H9 (cell line): ENCODE measurements around the gene HTN1. TPM values are rescaled to one million over a fixed set of nuclear protein-coding genes. Genes with fewer than 3 reads are reported as not detected.

ENCODE experiments used
- DNase-seq: peaks from one replicate; pipeline ENCODE4 v3.0.0-alpha.2; 2017
- H2AFZ ChIP-seq: one replicate; pipeline ENCODE4 v1.6.1; 2013; ENCODE audit warnings: mild to moderate bottlenecking, low read length, control low read depth, moderate library complexity
- H2AK5ac ChIP-seq: 2 replicates; pipeline ENCODE4 v1.6.1; 2013; ENCODE audit warnings: low read length, control low read depth, mixed read lengths; ENCODE audit not compliant: insufficient read length
- H2BK120ac ChIP-seq: one replicate; pipeline ENCODE4 v1.6.1; 2013; ENCODE audit warnings: low read depth, mild to moderate bottlenecking, low read length, control low read depth, inconsistent platforms; ENCODE audit not compliant: poor library complexity, severe bottlenecking
- H2BK12ac ChIP-seq: 2 replicates; pipeline ENCODE4 v1.6.1; 2013; ENCODE audit warnings: low read length, control low read depth, mixed read lengths, low read depth; ENCODE audit not compliant: insufficient read length
- H2BK15ac ChIP-seq: 2 replicates; pipeline ENCODE4 v1.6.1; 2013; ENCODE audit warnings: low read depth, low read length, control low read depth
- H2BK20ac ChIP-seq: one replicate; pipeline ENCODE4 v1.6.1; 2013; ENCODE audit warnings: low read depth, mild to moderate bottlenecking, low read length, control low read depth, inconsistent platforms; ENCODE audit not compliant: poor library complexity, severe bottlenecking
- H2BK5ac ChIP-seq: 2 replicates; pipeline ENCODE4 v1.6.1; 2013; ENCODE audit warnings: low read length, control low read depth, mixed read lengths; ENCODE audit not compliant: insufficient read length
- H3K14ac ChIP-seq: 2 replicates; pipeline ENCODE4 v1.6.1; 2013; ENCODE audit warnings: low read length, control low read depth; ENCODE audit not compliant: insufficient read depth
- H3K18ac ChIP-seq: 2 replicates; pipeline ENCODE4 v1.6.1; 2013; ENCODE audit warnings: low read depth, mild to moderate bottlenecking, mixed read lengths, low read length, control low read depth; ENCODE audit not compliant: insufficient read length
- H3K23ac ChIP-seq: 2 replicates; pipeline ENCODE4 v1.6.1; 2013; ENCODE audit warnings: low read length, control low read depth, mixed read lengths, low read depth; ENCODE audit not compliant: insufficient read length
- H3K23me2 ChIP-seq: 2 replicates; pipeline ENCODE4 v1.6.1; 2013; ENCODE audit warnings: low read depth, mild to moderate bottlenecking, mixed read lengths, low read length, control low read depth; ENCODE audit not compliant: insufficient read length, poor library complexity, severe bottlenecking
- H3K27ac ChIP-seq: 2 replicates; pipeline ENCODE4 v1.5.1; 2013; ENCODE audit warnings: low read length, control low read depth, mixed read lengths, low read depth; ENCODE audit not compliant: insufficient read length
- H3K27me3 ChIP-seq: 2 replicates; pipeline ENCODE4 v1.6.1; 2013; ENCODE audit warnings: low read length, control low read depth, inconsistent platforms; ENCODE audit not compliant: insufficient read depth
- H3K4ac ChIP-seq: 2 replicates; pipeline ENCODE4 v1.6.1; 2013; ENCODE audit warnings: low read depth, mild to moderate bottlenecking, control low read depth, inconsistent platforms, low read length, moderate library complexity
- H3K4me1 ChIP-seq: 2 replicates; pipeline ENCODE4 v1.6.1; 2013; ENCODE audit warnings: low read length, control low read depth, inconsistent platforms; ENCODE audit not compliant: insufficient read depth
- H3K4me2 ChIP-seq: 2 replicates; pipeline ENCODE4 v1.6.1; 2013; ENCODE audit warnings: low read length, control low read depth, mixed read lengths; ENCODE audit not compliant: insufficient read length, insufficient read depth
- H3K56ac ChIP-seq: 2 replicates; pipeline ENCODE4 v1.6.1; 2013; ENCODE audit warnings: low read depth, mild to moderate bottlenecking, mixed read lengths, low read length, control low read depth; ENCODE audit not compliant: insufficient read length
- H3K79me1 ChIP-seq: 2 replicates; pipeline ENCODE4 v1.6.1; 2013; ENCODE audit warnings: low read depth, mild to moderate bottlenecking, moderate library complexity, low read length, control low read depth, inconsistent platforms; ENCODE audit not compliant: insufficient read depth, poor library complexity, severe bottlenecking
- H3K79me2 ChIP-seq: 2 replicates; pipeline ENCODE4 v1.6.1; 2013; ENCODE audit warnings: low read length, control low read depth, inconsistent platforms; ENCODE audit not compliant: insufficient read depth
- H3K9ac ChIP-seq: 2 replicates; pipeline ENCODE4 v1.6.1; 2013; ENCODE audit warnings: low read length, control low read depth, mixed read lengths; ENCODE audit not compliant: insufficient read length; ENCODE audit errors: extremely low read depth
- H3K9me3 ChIP-seq: one replicate; pipeline ENCODE4 v1.6.1; 2013; ENCODE audit warnings: low read depth, low read length, inconsistent platforms; ENCODE audit not compliant: control insufficient read depth
- H3T11ph ChIP-seq: one replicate; pipeline ENCODE4 v1.6.1; 2013; ENCODE audit warnings: mild to moderate bottlenecking, low read length, control low read depth, inconsistent platforms
- H4K20me1 ChIP-seq: one replicate; pipeline ENCODE4 v1.6.1; 2013; ENCODE audit not compliant: control insufficient read depth, insufficient read length, insufficient read depth
- H4K5ac ChIP-seq: 2 replicates; pipeline ENCODE4 v1.6.1; 2013; ENCODE audit warnings: low read depth, mild to moderate bottlenecking, mixed read lengths, low read length, control low read depth; ENCODE audit not compliant: insufficient read length
- H4K8ac ChIP-seq: replicated peaks from 2 replicates; pipeline ENCODE4 v1.6.1; 2013; ENCODE audit warnings: low read length, control low read depth, mixed read lengths, low read depth; ENCODE audit not compliant: insufficient read length
- H4K91ac ChIP-seq: 2 replicates; pipeline ENCODE4 v1.6.1; 2013; ENCODE audit warnings: low read depth, mild to moderate bottlenecking, moderate library complexity, mixed read lengths, low read length, control low read depth; ENCODE audit not compliant: insufficient read length
- H3K27ac Mint-ChIP-seq, 3 experiments: 2 replicates in 2 of 3; 3 replicates in 1 of 3; pipeline ENCODE4 v1.8.0; 2020 to 2021; ENCODE audit warnings: mixed read lengths in 3 of 3, mild to moderate bottlenecking in 1 of 3, moderate library complexity in 1 of 3
- H3K27me3 Mint-ChIP-seq: 2 replicates; pipeline ENCODE4 v1.8.0; 2021; ENCODE audit warnings: low read depth, mild to moderate bottlenecking, moderate library complexity, mixed read lengths
- H3K36me3 Mint-ChIP-seq, 3 experiments: 2 replicates in 2 of 3; 3 replicates in 1 of 3; pipeline ENCODE4 v1.8.0; 2020 to 2021; ENCODE audit warnings: low read depth in 3 of 3, mixed read lengths in 3 of 3; ENCODE audit not compliant: insufficient read depth in 1 of 3
- H3K4me1 Mint-ChIP-seq, 2 experiments: 2 replicates each; pipeline ENCODE4 v1.8.0; 2020; ENCODE audit warnings: mixed read lengths in 2 of 2
- H3K4me3 Mint-ChIP-seq, 2 experiments: 2 replicates in 1 of 2; 3 replicates in 1 of 2; pipeline ENCODE4 v1.8.0; 2020 to 2021; ENCODE audit warnings: mild to moderate bottlenecking in 2 of 2, mixed read lengths in 2 of 2, moderate library complexity in 1 of 2
- H3K9me3 Mint-ChIP-seq, 2 experiments: 2 replicates in 1 of 2; 3 replicates in 1 of 2; pipeline ENCODE4 v1.8.0; 2020; ENCODE audit warnings: mild to moderate bottlenecking in 2 of 2, mixed read lengths in 2 of 2, moderate library complexity in 1 of 2
- WGBS: extraction: QIAGEN DNeasy Blood & Tissue Kit; methylation state at CpG from one replicate; pipeline ENCODE4 v1.1.7; 2013; ENCODE audit warnings: missing lambda C conversion rate, low lambda C conversion rate, mixed read lengths; ENCODE audit not compliant: insufficient read length; ENCODE audit errors: extremely low coverage; 5-methylcytosine and 5-hydroxymethylcytosine counted together
- total RNA-seq: library from RNA; stranded (reverse); gene quantifications from 2 replicates; pipeline ENCODE4 v1.2.1, GENCODE V29; 2021
- TF ChIP-seq, protein P1 (sequence below): fragments of 200-600 bp; sonication (generic); conservative IDR thresholded peaks from 3 replicates; pipeline ENCODE4 v1.8.0; 2021; ENCODE audit warnings: antibody characterized with exemption, mild to moderate bottlenecking

Gene HTN1
- total RNA-seq, 1 experiment from 2014 or later = not detected

DNA sequence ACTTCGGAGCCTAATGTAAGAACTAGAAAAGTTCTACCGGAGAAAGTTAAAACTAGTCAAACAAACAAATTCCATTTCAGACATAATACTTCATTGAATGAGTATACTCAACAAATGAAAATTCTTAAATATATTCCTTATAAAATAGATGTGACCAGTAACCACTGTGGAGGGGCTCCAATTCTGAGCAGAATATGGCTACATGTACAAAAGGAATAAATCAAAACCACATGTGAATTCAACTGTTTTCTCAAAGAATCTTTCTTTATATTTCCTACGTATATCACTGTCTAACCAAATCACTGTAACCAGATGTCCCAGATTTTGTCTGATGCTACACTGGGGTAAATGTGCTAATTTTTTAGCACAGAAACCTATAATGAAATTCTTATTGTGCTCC is 49.0 kb downstream of the HTN1 start:
- H4K5ac ChIP-seq = no peak overlapping the region
- H2BK5ac ChIP-seq = no peak overlapping the region
- TF ChIP-seq, protein P1, sequence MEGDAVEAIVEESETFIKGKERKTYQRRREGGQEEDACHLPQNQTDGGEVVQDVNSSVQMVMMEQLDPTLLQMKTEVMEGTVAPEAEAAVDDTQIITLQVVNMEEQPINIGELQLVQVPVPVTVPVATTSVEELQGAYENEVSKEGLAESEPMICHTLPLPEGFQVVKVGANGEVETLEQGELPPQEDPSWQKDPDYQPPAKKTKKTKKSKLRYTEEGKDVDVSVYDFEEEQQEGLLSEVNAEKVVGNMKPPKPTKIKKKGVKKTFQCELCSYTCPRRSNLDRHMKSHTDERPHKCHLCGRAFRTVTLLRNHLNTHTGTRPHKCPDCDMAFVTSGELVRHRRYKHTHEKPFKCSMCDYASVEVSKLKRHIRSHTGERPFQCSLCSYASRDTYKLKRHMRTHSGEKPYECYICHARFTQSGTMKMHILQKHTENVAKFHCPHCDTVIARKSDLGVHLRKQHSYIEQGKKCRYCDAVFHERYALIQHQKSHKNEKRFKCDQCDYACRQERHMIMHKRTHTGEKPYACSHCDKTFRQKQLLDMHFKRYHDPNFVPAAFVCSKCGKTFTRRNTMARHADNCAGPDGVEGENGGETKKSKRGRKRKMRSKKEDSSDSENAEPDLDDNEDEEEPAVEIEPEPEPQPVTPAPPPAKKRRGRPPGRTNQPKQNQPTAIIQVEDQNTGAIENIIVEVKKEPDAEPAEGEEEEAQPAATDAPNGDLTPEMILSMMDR = no peak
- no peaks in the 10 kb centered on the region for H3K9me3 ChIP-seq
- no peaks in the 10 kb centered on the region for H3K27me3 Mint-ChIP-seq
- H3K4me1 ChIP-seq = no peaks in the 10 kb centered on the region
- no peaks in the 10 kb centered on the region for H3K79me2 ChIP-seq
- H4K91ac ChIP-seq = no peak overlapping the region
- H3K18ac ChIP-seq = no peak overlapping the region
- no CpG with 5 or more reads among the region's 3 CpGs for WGBS
- no peak overlapping the region for H3K23ac ChIP-seq
- H2BK120ac ChIP-seq = no peak overlapping the region
- no peaks in the 10 kb centered on the region; a peak in 1 of 5 replicates for H3K9me3 Mint-ChIP-seq
- H4K8ac ChIP-seq = no peak overlapping the region
- no peak overlapping the region for H3K4me3 Mint-ChIP-seq
- H2BK20ac ChIP-seq = no peak overlapping the region
- no peaks in the 10 kb centered on the region for H3K23me2 ChIP-seq
- no peak overlapping the region for H3K9ac ChIP-seq
- H2BK12ac ChIP-seq = no peak overlapping the region
- H3K14ac ChIP-seq = no peak overlapping the region
- no peak overlapping the region for H2AK5ac ChIP-seq
- no peak overlapping the region for H3K56ac ChIP-seq
- H3T11ph ChIP-seq = no peak overlapping the region
- no peak overlapping the region for H3K4me2 ChIP-seq
- H4K20me1 ChIP-seq = no peaks in the 10 kb centered on the region
- H3K79me1 ChIP-seq = no peaks in the 10 kb centered on the region
- no peaks in the 10 kb centered on the region for H3K36me3 Mint-ChIP-seq
- no peaks in the 10 kb centered on the region for H3K27me3 ChIP-seq
- no peak for DNase-seq
- no peak overlapping the region for H2AFZ ChIP-seq
- no peak overlapping the region for H3K27ac ChIP-seq
- peaks cover 11 to 13% of the 10 kb centered on the region in 2 experiments for H3K4me1 Mint-ChIP-seq
- no peak overlapping the region for H3K27ac Mint-ChIP-seq
- H3K4ac ChIP-seq = no peak overlapping the region
- H2BK15ac ChIP-seq = no peak overlapping the region

Other genes with a start within 250 kb of the HTN1 start
- gene SULT1E1, start 190.3 kb upstream of the HTN1 start, total RNA-seq = not detected in 2 replicates
- not detected in 2 replicates for gene CSN1S1, start 119.4 kb upstream of the HTN1 start, total RNA-seq
- not detected in 2 replicates for gene CSN2, start 84.7 kb upstream of the HTN1 start, total RNA-seq
- gene STATH, start 54.5 kb upstream of the HTN1 start, total RNA-seq = not detected in 2 replicates
- gene HTN3, start 22.0 kb upstream of the HTN1 start, total RNA-seq = not detected in 2 replicates
- not detected in 2 replicates for gene PRR27, start 103.8 kb downstream of the HTN1 start, total RNA-seq
- not detected in 2 replicates for gene ODAM, start 145.3 kb downstream of the HTN1 start, total RNA-seq
- not detected in 2 replicates for gene FDCSP, start 175.7 kb downstream of the HTN1 start, total RNA-seq
- gene CSN3, start 192.2 kb downstream of the HTN1 start, total RNA-seq = not detected in 2 replicates